IMR-90 (cell line): ENCODE data around the gene UCP2. TPM values are rescaled to one million over a fixed set of nuclear protein-coding genes. Genes with fewer than 3 reads are reported as not detected.

Source experiments
- ATAC-seq: fragments of 200-7000 bp; cut with Tn5 transposase; 2 replicates; pipeline ENCODE4 v1.9.1; 2020; ENCODE audit warnings: low read depth, mild to moderate bottlenecking, moderate library complexity
- BruUV-seq: library from RNA; stranded (reverse); fragments of 400-500 nt; replicated peaks from 2 replicates; lab custom pipeline; 2021; lab: Mats Ljungman, UMichigan
- CTCF ChIA-PET: fragments of 300-600 bp; formaldehyde crosslinking; extraction: SDS; loops from one replicate; lab custom pipeline; 2021; ENCODE audit warnings: antibody characterized with exemption; lab: Yijun Ruan, JAX
- POLR2A ChIA-PET: fragments of 300-600 bp; sonication (Branson Sonifier 250); formaldehyde crosslinking; loops from one replicate; lab custom pipeline; 2022; ENCODE audit warnings: antibody characterized with exemption; ENCODE audit not compliant: unreplicated experiment; lab: Charles Lee
- DNase-seq: peaks from one replicate; pipeline ENCODE4 v3.0.0; 2013
- H2AFZ ChIP-seq: replicated peaks from 2 replicates; pipeline ENCODE3; 2013; ENCODE audit warnings: low read length, mild to moderate bottlenecking; ENCODE audit not compliant: poor library complexity
- H2AK5ac ChIP-seq: 2 replicates; pipeline ENCODE4 v1.6.1; 2013; ENCODE audit warnings: low read depth, low read length, inconsistent platforms
- H2AK9ac ChIP-seq: replicated peaks from 2 replicates; pipeline ENCODE3; 2013; ENCODE audit warnings: mild to moderate bottlenecking, low read depth, low read length, moderate library complexity; ENCODE audit not compliant: poor library complexity
- H2BK120ac ChIP-seq: 2 replicates; pipeline ENCODE4 v1.6.1; 2013; ENCODE audit warnings: low read depth, low read length, inconsistent platforms
- H2BK15ac ChIP-seq: 3 replicates; pipeline ENCODE4 v1.6.1; 2013; ENCODE audit warnings: low read depth, low read length, inconsistent platforms
- H2BK20ac ChIP-seq: 2 replicates; pipeline ENCODE4 v1.6.1; 2013; ENCODE audit warnings: low read depth, mild to moderate bottlenecking, inconsistent platforms, low read length, moderate library complexity
- H2BK5ac ChIP-seq: 2 replicates; pipeline ENCODE4 v1.6.1; 2013; ENCODE audit warnings: mild to moderate bottlenecking, low read depth, low read length, inconsistent platforms; ENCODE audit not compliant: poor library complexity, severe bottlenecking
- H3K14ac ChIP-seq: replicated peaks from 2 replicates; pipeline ENCODE4 v1.6.1; 2013; ENCODE audit warnings: low read depth, low read length, inconsistent platforms
- H3K18ac ChIP-seq: 2 replicates; pipeline ENCODE4 v1.6.1; 2013; ENCODE audit warnings: low read depth, low read length, control low read depth
- H3K23ac ChIP-seq: 2 replicates; pipeline ENCODE4 v1.6.1; 2013; ENCODE audit warnings: low read depth, low read length, inconsistent platforms
- H3K27ac ChIP-seq: 2 replicates; pipeline ENCODE4 v1.5.1; 2013; ENCODE audit warnings: mild to moderate bottlenecking, control low read depth, low read length; ENCODE audit not compliant: insufficient read depth
- H3K27me3 ChIP-seq: 2 replicates; pipeline ENCODE4 v1.6.1; 2013; ENCODE audit warnings: low read length; ENCODE audit not compliant: control insufficient read depth, insufficient read depth
- H3K36me3 ChIP-seq: 2 replicates; pipeline ENCODE4 v1.6.1; 2013; ENCODE audit warnings: low read length, mixed read lengths; ENCODE audit not compliant: control insufficient read depth, insufficient read depth
- H3K4ac ChIP-seq: 2 replicates; pipeline ENCODE4 v1.6.1; 2013; ENCODE audit warnings: low read depth, low read length, inconsistent platforms
- H3K4me1 ChIP-seq: 2 replicates; pipeline ENCODE4 v1.6.1; 2013; ENCODE audit warnings: low read length, mixed read lengths; ENCODE audit not compliant: control insufficient read depth, insufficient read depth
- H3K4me2 ChIP-seq: 2 replicates; pipeline ENCODE4 v1.6.1; 2013; ENCODE audit warnings: low read depth, mild to moderate bottlenecking, control low read depth, low read length, moderate library complexity
- H3K4me3 ChIP-seq: 2 replicates; pipeline ENCODE4 v1.5.1; 2013; ENCODE audit warnings: low read depth, mild to moderate bottlenecking, control low read depth, low read length, moderate library complexity; ENCODE audit not compliant: insufficient read depth
- H3K56ac ChIP-seq: 2 replicates; pipeline ENCODE4 v1.6.1; 2013; ENCODE audit warnings: low read length, inconsistent platforms; ENCODE audit not compliant: insufficient read depth; ENCODE audit errors: extremely low read depth
- H3K79me1 ChIP-seq, 2 experiments: 2 replicates each; pipeline ENCODE4 v1.6.1; 2013; ENCODE audit warnings: low read length in 2 of 2, inconsistent platforms in 1 of 2, low read depth in 1 of 2
- H3K9ac ChIP-seq: 2 replicates; pipeline ENCODE4 v1.6.1; 2013; ENCODE audit warnings: low read depth, low read length, control low read depth
- H3K9me1 ChIP-seq: 2 replicates; pipeline ENCODE4 v1.6.1; 2013; ENCODE audit warnings: low read length, inconsistent platforms; ENCODE audit not compliant: insufficient read depth
- H3K9me3 ChIP-seq: 2 replicates; pipeline ENCODE4 v1.6.1; 2013; ENCODE audit warnings: low read length; ENCODE audit not compliant: control insufficient read depth, insufficient read depth
- H4K20me1 ChIP-seq: 2 replicates; pipeline ENCODE4 v1.6.1; 2013; ENCODE audit warnings: low read length, inconsistent platforms; ENCODE audit not compliant: insufficient read depth
- H4K5ac ChIP-seq: 2 replicates; pipeline ENCODE4 v1.6.1; 2013; ENCODE audit warnings: mild to moderate bottlenecking, low read depth, low read length, control low read depth
- H4K8ac ChIP-seq, 2 experiments: 2 replicates each; pipeline ENCODE4 v1.6.1; 2013; ENCODE audit warnings: low read depth in 2 of 2, low read length in 2 of 2, control low read depth in 1 of 2, inconsistent platforms in 1 of 2
- H4K91ac ChIP-seq: 2 replicates; pipeline ENCODE4 v1.6.1; 2013; ENCODE audit warnings: low read depth, low read length, inconsistent platforms; ENCODE audit not compliant: insufficient read depth
- CEBPB ChIP-seq: IDR thresholded peaks from 2 replicates; pipeline ENCODE4 v1.6.1; 2012; ENCODE audit warnings: low read depth, low read length, improper control_type of control experiment
- FOS ChIP-seq: fragments of 150-350 bp; IDR thresholded peaks from 2 replicates; pipeline ENCODE4 v1.6.1; 2016; ENCODE audit warnings: low read depth, low read length
- RCOR1 ChIP-seq: IDR thresholded peaks from 2 replicates; pipeline ENCODE4 v1.6.1; 2012; ENCODE audit warnings: mild to moderate bottlenecking, low read length, improper control_type of control experiment; ENCODE audit not compliant: insufficient replicate concordance
- SMC3 ChIP-seq: fragments of 150-350 bp; IDR thresholded peaks from 2 replicates; pipeline ENCODE4 v1.6.1; 2016; ENCODE audit warnings: low read depth, mild to moderate bottlenecking, antibody characterized with exemption, low read length, moderate library complexity
- WGBS, 2 experiments: methylation state at CpG; one replicate each; pipeline versions ENCODE4 v1.1.5 to v1.1.7; 2013; ENCODE audit warnings: missing lambda C conversion rate in 2 of 2; ENCODE audit not compliant: insufficient read length in 1 of 2; ENCODE audit errors: extremely low coverage in 2 of 2; 5-methylcytosine and 5-hydroxymethylcytosine counted together
- dilution Hi-C: fragments of 300-500 bp; cut with HindIII; formaldehyde crosslinking; loops from one replicate; pipeline ENCODE4 v1.14.3; 2018; ENCODE audit warnings: low sequenced_read_pairs; ENCODE audit not compliant: unreplicated experiment
- in situ Hi-C: fragments of 300-500 bp; cut with MboI; formaldehyde crosslinking; loops from 3 replicates; pipeline ENCODE4 v1.14.3; 2019; ENCODE audit warnings: low sequenced_read_pairs, inconsistent platforms, mixed read lengths
- intact Hi-C: fragments of 100-400 bp; cut with micrococcal nuclease; formaldehyde crosslinking; loops from 2 replicates; pipeline ENCODE4 v1.10.0; 2022
- polyA plus RNA-seq, 3 experiments: library from polyadenylated mRNA; depleted of rRNA; stranded (reverse); fragments of >200 nt; gene quantifications; 2 replicates each; pipeline ENCODE4 v1.2.3, GENCODE V29; 2012; ENCODE audit warnings: low replicate concordance in 1 of 3
- total RNA-seq: library from RNA; depleted of rRNA; stranded (reverse); fragments of >200 nt; gene quantifications from 2 replicates; pipeline ENCODE4 v1.2.3, GENCODE V29; 2012
- TF ChIP-seq, protein P1 (sequence below): conservative IDR thresholded peaks from 2 replicates; pipeline ENCODE4 v1.5.1; 2012; ENCODE audit warnings: mild to moderate bottlenecking, low read depth, low read length, improper control_type of control experiment
- TF ChIP-seq, protein P2 (sequence below): fragments of 150-350 bp; IDR thresholded peaks from 2 replicates; pipeline ENCODE4 v1.6.1; 2017; ENCODE audit warnings: mild to moderate bottlenecking, antibody characterized with exemption, low read length, low read depth

The UCP2 gene
- total and polyA plus RNA-seq, 2 of the 4 experiments (the other 2 are of a cell fraction): 2.0 to 11.9 TPM

DNA sequence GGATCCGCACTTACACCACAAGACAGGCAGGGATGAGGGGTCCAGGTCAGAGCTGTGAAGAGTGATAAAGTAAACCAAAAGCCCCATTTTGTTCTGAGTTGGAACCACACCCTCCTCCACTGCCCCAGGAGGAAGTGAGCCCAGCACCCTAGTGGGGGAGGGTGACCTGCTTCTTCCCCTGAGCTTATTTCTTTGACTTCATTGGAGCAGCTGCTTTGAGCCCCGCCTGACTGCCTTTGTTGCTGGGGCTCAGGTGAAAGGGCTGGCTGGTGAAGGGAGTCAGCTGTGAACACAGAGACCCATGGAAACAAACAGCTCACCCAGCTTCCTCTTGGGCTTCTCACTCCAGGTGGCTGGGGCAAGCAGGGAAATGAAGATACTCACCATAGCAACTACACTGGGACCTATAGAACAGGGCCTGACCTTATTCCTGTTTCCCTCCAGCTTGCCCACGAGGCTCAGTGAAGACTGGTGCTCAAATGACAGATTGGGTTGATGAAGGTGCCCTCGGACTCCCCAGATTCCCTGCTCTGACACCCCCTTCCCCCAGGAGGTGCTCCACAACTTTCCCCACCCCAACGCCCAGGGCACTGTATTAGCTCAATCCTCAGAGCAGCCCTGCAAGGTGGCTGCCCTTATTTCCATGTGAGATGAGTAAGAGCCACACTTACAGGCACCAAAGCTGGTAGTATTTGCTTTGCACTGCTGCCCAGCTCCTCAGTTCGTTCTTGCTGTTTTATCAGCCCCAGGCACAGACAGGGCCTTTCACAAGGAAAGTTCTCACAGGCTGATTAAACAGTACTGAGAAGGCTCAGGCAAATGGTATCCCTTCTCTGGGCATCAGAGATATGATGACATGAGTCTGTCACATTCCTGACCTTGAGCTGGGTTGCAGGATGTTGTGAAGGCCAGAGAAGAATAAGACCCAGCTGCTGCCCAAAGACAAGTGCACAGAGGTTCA is 2.4 kb downstream of the UCP2 start:
- Histone ChIP-seq H3K9me1 (peaks cover 9% of the 10 kb centered on the region; the same call in 1 of the 2 replicates), H4K20me1 (peaks cover 3% of the 10 kb centered on the region; the same call in 1 of the 2 replicates), H3K36me3 (no peaks in the 10 kb centered on the region), H2AK5ac (no peak overlapping the region), H2BK120ac (no peak overlapping the region), H2BK5ac (no peak overlapping the region), H4K91ac (no peak overlapping the region), H4K5ac (no peak overlapping the region), H3K27me3 (no peaks in the 10 kb centered on the region), H3K56ac (no peak overlapping the region), H3K9ac (no peak overlapping the region), H3K18ac (no peak overlapping the region), H2AFZ (peak overlapping the region; percentile 46), H2BK15ac (no peak overlapping the region), H3K9me3 (no peaks in the 10 kb centered on the region), H3K14ac (no peak overlapping the region), H4K8ac (no peak overlapping the region), H2AK9ac (peak overlapping the region; percentile 37), H3K79me1 (0 out of 4 replicates have a peak, but pooled peaks cover 0 to 10% of the 10 kb centered on the region in 2 experiments), H3K23ac (no peak overlapping the region), H3K4me2 (no peak overlapping the region), H3K27ac (no peak overlapping the region), H3K4me3 (no peak overlapping the region), H3K4me1 (no peaks in the 10 kb centered on the region; the same call in 1 of the 2 replicates), H2BK20ac (no peak overlapping the region; the same call in 1 of the 2 replicates), H3K4ac (no peak overlapping the region)
- 83% methylated on average over 1 of the region's 6 CpGs; no CpG with 5 or more reads in 1 of the 2 experiments for WGBS, 2 experiments
- in situ Hi-C loops (no loop called here), intact Hi-C loops (loop anchor here (10.0 kb wide), 1 partner anchor 335 kb away; the partner anchor contains the start of gene P4HA3), dilution Hi-C loops (no loop called here)
- ChIA-PET CTCF (interaction anchor here (0.7 kb wide), 1 partner anchor 89 kb away, joined by 3 read pairs; no protein-coding TSS in a partner anchor), POLR2A (no interaction called here)
- ATAC-seq: no peak
- peak; percentile 20 for DNase-seq
- TF ChIP-seq, protein P1, sequence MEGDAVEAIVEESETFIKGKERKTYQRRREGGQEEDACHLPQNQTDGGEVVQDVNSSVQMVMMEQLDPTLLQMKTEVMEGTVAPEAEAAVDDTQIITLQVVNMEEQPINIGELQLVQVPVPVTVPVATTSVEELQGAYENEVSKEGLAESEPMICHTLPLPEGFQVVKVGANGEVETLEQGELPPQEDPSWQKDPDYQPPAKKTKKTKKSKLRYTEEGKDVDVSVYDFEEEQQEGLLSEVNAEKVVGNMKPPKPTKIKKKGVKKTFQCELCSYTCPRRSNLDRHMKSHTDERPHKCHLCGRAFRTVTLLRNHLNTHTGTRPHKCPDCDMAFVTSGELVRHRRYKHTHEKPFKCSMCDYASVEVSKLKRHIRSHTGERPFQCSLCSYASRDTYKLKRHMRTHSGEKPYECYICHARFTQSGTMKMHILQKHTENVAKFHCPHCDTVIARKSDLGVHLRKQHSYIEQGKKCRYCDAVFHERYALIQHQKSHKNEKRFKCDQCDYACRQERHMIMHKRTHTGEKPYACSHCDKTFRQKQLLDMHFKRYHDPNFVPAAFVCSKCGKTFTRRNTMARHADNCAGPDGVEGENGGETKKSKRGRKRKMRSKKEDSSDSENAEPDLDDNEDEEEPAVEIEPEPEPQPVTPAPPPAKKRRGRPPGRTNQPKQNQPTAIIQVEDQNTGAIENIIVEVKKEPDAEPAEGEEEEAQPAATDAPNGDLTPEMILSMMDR: no peak
- TF ChIP-seq FOS (no peak), SMC3 (no peak), CEBPB (no peak), RCOR1 (no peak)
- TF ChIP-seq, protein P2, sequence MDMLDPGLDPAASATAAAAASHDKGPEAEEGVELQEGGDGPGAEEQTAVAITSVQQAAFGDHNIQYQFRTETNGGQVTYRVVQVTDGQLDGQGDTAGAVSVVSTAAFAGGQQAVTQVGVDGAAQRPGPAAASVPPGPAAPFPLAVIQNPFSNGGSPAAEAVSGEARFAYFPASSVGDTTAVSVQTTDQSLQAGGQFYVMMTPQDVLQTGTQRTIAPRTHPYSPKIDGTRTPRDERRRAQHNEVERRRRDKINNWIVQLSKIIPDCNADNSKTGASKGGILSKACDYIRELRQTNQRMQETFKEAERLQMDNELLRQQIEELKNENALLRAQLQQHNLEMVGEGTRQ: no peak
- no TSS peak for BruUV-seq
